ENCODE results near the gene TDRD10.

- TF ChIP-seq POLR2AphosphoS5 (IDR thresholded peaks at IDR 0.05; ENCODE audit: low read depth) (no peak), CTCF (conservative IDR thresholded peaks at IDR 0.05; ENCODE audit: low read depth in 2 of 2) (no peak), EZH2 (IDR thresholded peaks at IDR 0.05; ENCODE audit: low read depth, unreplicated experiment) (no peak), EZH2phosphoT487 (IDR thresholded peaks at IDR 0.05; ENCODE audit: unreplicated experiment) (no peak)
Measured at GRCh38 chr1:154557939-154558719, 56.1 kb downstream of the TDRD10 start, which contains the start of gene UBE2Q1.

Measured in GM23338 (cell line).